ENCODE data around the gene CHST14.

DNA sequence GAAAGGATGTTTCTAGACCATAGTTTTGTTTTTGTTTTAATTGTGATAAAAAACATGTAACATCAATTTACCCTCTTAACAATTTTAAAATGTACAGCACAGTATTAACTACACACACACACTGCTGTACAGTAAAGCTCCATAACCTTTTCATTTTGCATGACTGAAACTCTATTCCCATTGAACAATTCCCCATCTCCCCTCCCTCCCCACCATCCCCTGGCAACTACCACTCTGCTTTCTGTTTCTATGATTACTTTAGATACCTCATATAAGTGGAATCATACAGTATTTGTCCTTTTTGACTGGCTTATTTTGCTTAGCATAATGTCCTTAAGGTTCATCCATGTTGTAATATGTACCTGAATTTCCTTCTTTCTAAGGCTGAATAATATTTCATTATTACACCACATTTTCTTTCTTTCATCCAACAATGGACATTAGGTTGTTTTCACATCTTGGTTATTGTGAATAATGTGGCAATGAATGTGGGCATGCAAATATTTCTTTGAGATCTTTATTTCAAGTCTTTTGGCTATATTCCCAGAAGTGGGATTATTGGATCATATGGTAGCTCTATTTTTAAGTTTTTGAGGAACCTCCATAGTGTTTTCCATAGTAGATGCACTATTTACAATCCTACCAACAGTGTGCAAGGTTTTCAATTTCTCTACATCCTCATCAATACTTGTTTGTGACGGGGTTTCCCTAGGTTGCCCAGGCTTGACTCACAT lies 10.7 kb downstream of the CHST14 start:
- TF ChIP-seq, protein P1, sequence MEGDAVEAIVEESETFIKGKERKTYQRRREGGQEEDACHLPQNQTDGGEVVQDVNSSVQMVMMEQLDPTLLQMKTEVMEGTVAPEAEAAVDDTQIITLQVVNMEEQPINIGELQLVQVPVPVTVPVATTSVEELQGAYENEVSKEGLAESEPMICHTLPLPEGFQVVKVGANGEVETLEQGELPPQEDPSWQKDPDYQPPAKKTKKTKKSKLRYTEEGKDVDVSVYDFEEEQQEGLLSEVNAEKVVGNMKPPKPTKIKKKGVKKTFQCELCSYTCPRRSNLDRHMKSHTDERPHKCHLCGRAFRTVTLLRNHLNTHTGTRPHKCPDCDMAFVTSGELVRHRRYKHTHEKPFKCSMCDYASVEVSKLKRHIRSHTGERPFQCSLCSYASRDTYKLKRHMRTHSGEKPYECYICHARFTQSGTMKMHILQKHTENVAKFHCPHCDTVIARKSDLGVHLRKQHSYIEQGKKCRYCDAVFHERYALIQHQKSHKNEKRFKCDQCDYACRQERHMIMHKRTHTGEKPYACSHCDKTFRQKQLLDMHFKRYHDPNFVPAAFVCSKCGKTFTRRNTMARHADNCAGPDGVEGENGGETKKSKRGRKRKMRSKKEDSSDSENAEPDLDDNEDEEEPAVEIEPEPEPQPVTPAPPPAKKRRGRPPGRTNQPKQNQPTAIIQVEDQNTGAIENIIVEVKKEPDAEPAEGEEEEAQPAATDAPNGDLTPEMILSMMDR (IDR thresholded peaks at IDR 0.05): no peak
- TF ChIP-seq POLR2AphosphoS5 (IDR thresholded peaks at IDR 0.05; ENCODE audit: low read depth, low read length): no peak
- no peak for TF ChIP-seq EZH2phosphoT487 (IDR thresholded peaks at IDR 0.05; ENCODE audit: borderline replicate concordance, low read depth)
- TF ChIP-seq, protein P2, sequence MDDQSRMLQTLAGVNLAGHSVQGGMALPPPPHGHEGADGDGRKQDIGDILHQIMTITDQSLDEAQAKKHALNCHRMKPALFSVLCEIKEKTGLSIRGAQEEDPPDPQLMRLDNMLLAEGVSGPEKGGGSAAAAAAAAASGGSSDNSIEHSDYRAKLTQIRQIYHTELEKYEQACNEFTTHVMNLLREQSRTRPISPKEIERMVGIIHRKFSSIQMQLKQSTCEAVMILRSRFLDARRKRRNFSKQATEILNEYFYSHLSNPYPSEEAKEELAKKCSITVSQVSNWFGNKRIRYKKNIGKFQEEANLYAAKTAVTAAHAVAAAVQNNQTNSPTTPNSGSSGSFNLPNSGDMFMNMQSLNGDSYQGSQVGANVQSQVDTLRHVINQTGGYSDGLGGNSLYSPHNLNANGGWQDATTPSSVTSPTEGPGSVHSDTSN (IDR thresholded peaks at IDR 0.05): no peak

Data from SK-N-SH (cell line).